HG03196 (cell line): ENCODE measurements around the gene PTGES2.
"Not testable (repeated sequence)": the region's sequence is repeated elsewhere in the genome, so short reads cannot be mapped to it uniquely, and the experiment has no call there.

Experiments used
- ATAC-seq: cut with Tn5 transposase; IDR thresholded peaks from one replicate; pipeline ENCODE4 v1.9.1; 2021; ENCODE audit not compliant: unreplicated experiment

The PTGES2 gene

DNA sequence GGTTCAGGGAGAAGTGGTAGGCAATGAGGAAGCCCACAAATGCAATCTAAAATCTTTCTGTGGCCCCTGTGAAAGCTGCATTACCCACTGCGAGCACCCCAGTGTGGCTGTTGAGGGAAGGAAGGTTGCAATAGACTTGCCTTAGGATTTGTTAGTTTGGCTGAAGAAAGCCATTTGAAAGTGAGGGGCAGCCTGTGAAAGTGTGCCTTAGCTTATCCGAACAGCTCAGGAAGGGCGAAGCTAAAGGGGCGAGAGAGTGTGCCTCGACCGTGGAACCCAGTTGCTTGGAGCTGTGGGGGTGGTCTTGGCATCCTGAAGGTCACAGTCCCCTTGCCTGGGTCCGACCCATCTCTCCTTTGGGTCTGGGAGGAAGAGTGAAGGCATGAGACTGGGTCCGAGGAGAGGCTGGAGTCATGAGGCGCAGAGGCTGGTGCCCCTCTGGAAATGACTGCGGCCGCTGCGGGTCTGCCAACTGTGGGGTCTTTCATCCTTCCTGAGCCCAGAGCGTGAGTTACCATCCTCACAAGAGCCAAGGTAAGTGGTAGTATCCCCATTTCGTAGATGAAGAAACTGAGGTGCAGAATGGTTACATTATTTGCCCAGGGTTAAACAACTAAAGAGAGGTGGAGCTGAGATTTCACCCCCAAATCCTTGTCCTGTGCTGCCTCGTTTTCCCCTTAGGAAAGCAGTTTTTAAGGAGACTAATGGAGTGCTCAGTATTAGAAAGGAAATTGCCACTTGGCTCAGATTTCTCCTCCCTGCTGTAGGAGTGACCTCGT is 35.1 kb downstream of the PTGES2 start:
- ATAC-seq = no peak

DNA sequence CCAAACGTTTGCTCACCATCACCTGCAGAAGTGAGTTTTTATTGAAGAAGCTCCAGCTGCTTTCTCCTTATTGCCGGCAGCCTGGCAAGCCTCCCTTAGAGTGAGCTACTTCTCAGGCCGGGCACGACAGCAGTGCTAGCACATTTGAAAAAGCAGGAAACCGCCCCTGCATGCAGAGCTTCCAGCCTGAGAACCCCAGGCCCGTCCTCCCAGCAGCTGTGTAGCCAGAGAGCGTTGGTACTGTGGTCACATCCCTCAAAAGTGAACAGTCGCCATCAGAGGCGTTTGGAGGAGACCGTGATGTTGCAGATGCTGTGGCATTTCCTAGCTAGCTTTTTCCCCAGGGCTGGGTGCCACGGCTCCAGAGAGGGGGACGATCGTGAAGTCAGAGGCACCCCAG is 36.0 kb downstream of the PTGES2 start:
- no peak for ATAC-seq

DNA sequence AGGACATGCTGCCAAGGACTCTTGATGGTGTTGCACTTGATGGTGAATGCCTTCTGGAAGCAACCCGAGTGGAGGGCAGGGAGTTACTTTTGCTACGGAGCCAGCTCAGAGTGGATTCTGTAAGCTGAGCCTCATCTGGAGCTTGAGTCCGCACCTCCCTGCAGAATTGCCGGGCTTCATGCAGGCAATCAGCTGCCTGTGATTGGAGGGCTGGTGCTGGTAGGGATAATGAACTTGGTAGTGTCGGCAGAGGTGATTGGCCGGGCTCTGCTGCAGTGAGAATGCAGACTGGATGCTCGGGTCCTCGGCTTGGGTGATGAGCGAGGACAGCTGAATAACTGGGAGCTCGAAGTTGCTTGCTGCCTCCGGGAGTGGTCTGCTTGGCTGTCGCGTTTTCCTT is 36.4 kb downstream of the PTGES2 start:
- no peak for ATAC-seq

DNA sequence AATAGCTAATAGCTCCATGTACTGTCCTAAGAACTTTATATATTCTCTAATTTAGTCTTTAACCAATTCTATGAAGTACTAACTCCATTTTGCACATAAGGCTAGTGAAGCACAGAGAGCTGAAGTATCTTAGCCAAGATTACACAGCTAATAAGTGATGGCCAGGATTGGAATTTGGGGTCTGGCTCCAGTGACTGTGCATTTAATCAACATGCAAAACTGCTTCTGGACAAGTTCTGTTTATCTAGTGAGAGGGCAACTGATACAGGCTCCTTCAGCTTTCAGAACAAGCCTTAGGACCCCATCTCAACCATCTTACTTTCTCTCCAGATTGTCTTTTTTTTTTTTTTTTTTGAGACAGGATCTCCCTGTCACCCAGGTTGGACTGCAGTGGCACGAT is 38.2 kb downstream of the PTGES2 start:
- ATAC-seq = no peak

- ATAC-seq = no peak
These were observed 39.1 kb downstream of the PTGES2 start for GRCh38 chr9:128088253-128088945.

DNA sequence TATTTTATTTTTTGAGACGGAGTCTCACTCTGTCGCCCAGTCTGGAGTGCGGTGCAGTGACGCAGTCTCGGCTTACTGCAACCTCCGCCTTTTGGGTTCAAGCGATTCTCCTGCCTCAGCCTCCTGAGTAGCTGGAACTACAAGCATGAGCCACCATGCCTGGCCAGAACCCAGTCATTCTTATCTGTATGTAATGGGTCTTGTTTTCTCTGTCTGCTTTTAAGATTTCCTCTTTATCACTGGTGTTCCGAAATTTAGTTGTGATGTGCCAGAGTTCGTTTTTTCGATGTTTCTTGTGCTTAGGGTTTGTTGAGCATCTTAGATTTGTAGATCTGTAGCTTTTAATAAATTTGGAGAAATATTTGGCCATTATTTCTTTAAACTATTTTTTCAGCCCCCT is 40.3 kb downstream of the PTGES2 start:
- ATAC-seq = no peak

GRCh38 chr9:128085943-128086342 is 41.6 kb downstream of the PTGES2 start:
- no peak for ATAC-seq

- no peak for ATAC-seq
These were observed 42.8 kb downstream of the PTGES2 start for GRCh38 chr9:128084746-128085145.

- ATAC-seq = no peak
These were observed 45.4 kb downstream of the PTGES2 start for GRCh38 chr9:128082151-128082550.

DNA sequence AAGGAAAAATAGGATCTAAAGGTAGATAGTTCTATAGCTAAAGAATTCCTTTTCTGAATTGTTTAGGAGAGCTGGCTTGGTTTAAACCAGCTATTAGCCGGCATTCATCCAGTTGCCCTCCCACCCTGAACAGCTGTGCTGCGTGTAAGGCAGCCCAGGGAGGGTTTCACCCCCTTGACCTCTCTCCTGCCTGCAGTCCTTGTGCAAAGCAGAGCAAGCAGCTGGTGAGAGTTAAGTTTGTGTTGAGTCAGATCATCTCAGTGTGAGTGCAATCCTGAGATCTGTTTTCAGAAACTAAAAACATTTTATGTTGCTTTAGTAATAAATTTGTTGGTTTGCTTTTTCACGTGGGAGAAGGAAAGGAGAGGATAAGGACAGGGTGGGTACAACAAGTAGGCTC is 46.5 kb downstream of the PTGES2 start:
- no peak for ATAC-seq

GRCh38 chr9:128080206-128080605 is 47.3 kb downstream of the PTGES2 start:
- no peak for ATAC-seq

DNA sequence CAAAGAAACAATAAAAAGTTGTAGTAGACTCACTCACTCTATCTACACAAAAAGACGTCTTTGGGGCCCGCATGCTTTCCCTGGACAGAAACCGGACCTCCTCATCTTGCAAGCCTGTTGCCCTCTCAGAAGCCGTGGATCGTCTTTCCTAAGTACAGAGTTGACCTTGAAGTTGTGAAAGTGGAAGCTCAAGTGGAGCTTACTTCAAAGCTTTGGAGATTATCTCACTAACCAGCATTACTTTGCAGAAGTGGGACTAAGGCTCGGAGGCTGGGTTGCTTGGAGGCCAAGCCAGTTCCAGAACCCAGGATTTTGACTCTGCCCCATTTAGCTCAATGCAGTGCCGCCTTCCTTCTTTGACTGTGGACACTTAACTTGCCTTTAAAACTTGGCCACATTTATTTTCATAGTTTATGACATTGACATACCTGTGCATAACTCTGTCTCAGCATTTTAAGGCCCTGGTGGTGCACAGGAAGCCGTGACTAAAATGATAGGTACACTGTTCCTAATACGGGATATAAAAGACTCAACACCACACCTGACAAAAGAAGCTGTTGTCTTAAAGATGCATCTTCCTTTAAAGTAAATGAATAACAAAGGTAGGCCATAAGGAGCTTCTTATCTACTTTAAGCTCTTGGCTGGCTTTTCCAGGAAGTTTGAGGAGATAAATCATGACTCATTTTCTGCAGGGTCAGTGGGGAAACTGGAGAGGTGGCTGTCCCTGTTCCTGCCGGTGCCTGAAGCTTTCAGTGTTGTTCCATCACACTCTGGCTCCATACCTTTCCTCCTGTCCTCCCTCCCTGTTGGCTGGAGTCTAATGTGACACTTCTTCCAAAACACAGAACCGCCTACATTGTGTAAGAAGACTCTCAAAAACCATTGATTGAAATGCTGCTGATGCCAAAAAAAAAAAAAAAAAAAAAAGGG is 48.8 kb downstream of the PTGES2 start:
- ATAC-seq = no peak

- ATAC-seq = no peak
These were observed 49.6 kb downstream of the PTGES2 start for GRCh38 chr9:128077847-128078503.

DNA sequence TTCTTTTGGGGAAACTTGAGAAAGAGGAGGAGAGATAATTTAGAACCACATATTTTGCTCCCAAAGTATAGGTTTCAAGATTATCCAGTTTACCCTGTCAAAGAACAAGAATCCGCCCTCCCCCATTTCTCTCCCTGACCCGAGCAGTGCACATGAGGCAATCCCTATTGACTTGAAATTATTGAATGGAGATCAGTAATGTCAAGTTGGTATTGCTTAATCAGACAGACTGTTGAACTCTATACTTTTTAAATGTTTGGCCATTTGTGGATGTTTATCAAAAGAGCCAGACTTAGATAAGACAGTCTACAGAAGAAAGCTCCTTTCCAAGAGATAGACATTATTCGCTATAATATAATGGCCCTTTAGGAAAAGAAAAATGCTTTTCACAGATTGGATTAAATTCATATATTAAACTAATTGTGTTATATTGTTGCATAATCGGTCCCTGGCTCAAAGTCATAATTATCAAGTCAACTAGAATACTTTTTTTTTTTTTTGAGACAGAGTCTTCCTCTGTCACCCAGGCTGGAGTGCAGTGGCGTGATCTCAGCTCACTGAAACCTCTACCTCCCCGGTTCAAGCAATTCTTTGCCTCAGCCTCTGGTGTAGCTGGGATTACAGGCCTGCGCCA is 54.2 kb downstream of the PTGES2 start:
- no peak for ATAC-seq

- ATAC-seq = no peak
These were observed 55.1 kb downstream of the PTGES2 start for GRCh38 chr9:128072144-128073021.

DNA sequence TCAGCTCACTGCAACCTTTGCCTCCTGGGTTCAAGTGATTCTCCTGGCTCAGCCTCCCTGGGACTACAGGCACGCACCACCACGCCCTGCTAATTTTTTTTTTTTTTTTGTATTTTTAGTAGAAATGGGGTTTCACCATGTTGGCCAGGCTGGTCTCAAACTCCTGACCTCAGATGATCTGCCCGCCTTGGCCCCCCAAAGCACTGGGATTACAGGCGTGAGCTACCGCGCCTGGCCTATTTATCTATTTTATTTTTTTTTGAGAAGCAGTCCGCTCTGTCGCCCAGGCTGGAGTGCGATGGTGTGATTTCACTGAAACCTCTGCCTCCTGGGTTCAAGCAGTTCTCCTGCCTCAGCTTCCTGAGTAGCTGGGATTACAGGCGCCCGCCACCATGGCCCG is 56.1 kb downstream of the PTGES2 start:
- ATAC-seq = not testable (repeated sequence)

GRCh38 chr9:128070874-128071273 is 56.7 kb downstream of the PTGES2 start:
- no peak for ATAC-seq
